IPS DF 4.7 (cell line): ENCODE measurements around the gene PAH.
A peak's percentile ranks its signal among the peaks of the same experiment; 100 is the strongest.

Experiments used
- DNase-seq: peaks from one replicate; pipeline ENCODE4 v3.0.0-alpha.2; 2013; ENCODE audit warnings: low spot score; ENCODE audit errors: extremely low read depth

PAH gene

GRCh38 chr12:102900389-102900788 lies 16.7 kb downstream of the PAH start:
- DNase-seq: no peak

DNA sequence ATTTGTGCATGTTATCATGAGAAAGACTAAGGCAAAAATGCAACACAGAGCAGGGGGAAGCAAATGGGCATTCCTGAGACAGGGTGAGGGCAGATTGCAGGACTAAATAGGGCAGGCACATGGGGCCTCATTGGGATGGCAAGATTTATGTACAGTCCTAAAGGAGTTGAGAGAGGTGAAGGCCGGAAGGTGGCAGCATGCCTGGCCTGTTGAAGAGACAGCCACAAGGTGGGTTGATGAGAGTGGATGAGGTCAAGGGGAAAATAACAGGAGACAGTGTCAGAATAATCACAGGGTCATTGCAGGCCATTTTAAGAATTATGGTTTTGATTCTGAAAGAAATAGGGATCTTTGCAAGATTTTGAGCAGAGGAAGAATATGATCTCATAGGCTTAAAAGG lies 21.0 kb downstream of the PAH start:
- no peak for DNase-seq

DNA sequence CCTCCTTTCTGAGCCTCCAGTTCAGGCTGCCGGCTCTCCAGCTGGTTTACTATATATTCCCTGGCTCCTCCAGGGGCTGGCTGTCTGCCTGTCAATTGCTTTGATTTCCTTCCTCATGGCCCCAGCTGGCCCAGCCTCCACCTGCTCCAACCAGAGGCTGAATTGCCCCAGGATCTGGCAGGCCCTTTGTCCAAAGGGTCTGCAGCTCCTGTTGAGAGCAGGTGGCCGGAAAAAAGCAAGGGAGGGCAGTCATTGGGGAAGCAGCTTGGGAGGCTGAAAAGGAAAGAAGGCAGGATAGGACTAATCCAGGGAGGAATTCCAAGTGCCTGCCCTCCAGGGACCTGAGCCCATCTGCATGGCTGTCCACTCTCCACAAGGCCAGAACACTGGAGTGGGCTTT lies 25.3 kb downstream of the PAH start:
- no peak for DNase-seq

DNA sequence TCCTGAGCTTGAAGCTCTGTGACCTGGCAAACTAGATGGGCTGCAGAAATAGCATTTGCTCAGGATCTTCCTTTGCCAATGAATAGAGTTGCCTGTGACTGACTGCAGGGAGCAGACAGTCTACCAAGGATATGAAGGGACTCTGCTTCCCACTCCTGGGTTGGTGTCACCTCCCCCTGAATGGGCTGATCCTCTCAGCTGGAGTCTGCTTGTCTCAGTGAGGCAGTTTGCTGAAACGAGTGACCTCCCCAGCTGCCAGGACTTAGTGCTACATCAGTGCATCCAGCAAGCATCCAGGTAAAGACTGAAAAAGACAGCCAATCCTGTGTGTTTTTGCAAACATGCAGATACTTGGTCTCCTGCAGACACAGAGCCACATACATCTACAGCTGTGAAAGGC lies 28.5 kb downstream of the PAH start:
- no peak for DNase-seq

- no peak for DNase-seq
Measured at GRCh38 chr12:102885043-102885932, 31.8 kb downstream of the PAH start.

GRCh38 chr12:102883204-102883799 lies 33.7 kb downstream of the PAH start:
- peak; percentile 41 for DNase-seq

GRCh38 chr12:102880783-102881182 lies 36.3 kb downstream of the PAH start:
- DNase-seq: no peak

DNA sequence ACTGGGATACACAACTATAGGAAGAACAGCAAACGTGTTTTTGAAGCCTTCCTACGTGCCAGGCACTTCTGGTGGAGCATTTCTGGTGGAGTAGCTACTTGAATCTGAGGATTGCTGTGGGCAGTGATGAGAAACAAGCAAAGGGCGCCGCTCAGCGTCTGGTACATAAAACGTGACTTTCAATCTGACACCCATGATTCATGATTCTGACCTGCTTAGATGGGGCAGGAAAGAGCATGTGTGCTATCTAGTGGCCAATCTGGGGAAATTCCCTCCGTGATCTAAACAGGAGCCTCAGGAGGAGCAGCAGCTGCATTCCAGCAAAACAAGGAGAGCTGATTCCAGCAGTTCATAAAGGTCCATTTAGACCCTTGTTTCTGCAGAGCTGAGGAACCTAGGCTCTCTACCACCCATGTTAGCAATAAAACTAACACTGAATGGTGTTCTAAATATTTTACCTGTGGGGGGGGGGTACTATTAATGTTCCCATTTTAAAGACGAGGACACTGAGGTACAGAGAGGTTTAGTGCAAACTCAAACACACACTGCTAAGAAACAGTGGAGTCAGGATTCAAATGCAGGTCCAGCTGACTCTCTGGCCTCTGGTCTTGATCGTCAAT lies 37.8 kb downstream of the PAH start:
- DNase-seq: peak; percentile 84

GRCh38 chr12:102876883-102877282 lies 40.2 kb downstream of the PAH start:
- DNase-seq: peak; percentile 19

GRCh38 chr12:102874819-102875218 lies 42.2 kb downstream of the PAH start:
- DNase-seq: no peak

DNA sequence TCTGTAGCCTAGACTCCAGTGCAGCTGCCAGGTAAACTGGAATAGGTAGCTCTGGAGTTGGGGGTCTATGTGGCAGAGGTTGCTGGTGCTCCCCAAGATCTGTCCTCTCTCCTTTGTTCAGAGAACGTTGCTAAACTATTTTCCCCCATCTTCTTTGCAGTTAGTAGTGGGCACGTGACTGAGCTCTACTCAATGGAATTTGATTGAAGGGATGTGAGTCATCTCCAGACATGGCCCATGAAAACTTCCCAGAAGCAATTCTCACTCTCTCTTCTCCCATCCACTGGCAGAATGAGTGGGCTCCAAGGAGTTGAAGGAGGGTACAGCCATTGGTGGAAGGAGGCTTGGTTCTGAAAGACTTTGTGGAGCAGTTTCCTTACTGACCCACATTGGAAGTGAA lies 44.0 kb downstream of the PAH start:
- no peak for DNase-seq

GRCh38 chr12:102871014-102871413 lies 46.0 kb downstream of the PAH start:
- no peak for DNase-seq

DNA sequence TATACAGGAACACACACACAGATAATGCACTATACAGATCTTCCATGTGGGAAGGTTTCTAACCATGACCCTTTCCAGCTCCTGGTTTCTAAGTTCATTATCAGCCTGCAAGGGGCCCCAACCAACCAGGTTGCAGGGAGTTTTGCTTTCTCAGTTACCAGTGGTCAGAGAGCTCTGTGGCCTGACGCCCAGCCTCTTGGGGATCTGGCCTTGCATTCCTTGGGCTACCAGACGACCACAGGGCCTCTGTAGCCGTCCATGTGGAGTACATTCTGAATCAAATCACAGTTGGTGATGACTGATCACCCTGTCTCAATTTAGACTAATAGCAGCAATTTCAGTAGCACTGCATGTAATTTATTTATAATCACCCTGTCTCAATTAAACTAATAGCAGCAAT lies 47.5 kb downstream of the PAH start:
- no peak for DNase-seq

- no peak for DNase-seq
Measured at GRCh38 chr12:102865821-102866615, 51.0 kb downstream of the PAH start.

GRCh38 chr12:102862486-102862885 lies 54.6 kb downstream of the PAH start:
- DNase-seq: no peak

GRCh38 chr12:102851246-102851645 lies 65.8 kb downstream of the PAH start:
- DNase-seq: no peak

DNA sequence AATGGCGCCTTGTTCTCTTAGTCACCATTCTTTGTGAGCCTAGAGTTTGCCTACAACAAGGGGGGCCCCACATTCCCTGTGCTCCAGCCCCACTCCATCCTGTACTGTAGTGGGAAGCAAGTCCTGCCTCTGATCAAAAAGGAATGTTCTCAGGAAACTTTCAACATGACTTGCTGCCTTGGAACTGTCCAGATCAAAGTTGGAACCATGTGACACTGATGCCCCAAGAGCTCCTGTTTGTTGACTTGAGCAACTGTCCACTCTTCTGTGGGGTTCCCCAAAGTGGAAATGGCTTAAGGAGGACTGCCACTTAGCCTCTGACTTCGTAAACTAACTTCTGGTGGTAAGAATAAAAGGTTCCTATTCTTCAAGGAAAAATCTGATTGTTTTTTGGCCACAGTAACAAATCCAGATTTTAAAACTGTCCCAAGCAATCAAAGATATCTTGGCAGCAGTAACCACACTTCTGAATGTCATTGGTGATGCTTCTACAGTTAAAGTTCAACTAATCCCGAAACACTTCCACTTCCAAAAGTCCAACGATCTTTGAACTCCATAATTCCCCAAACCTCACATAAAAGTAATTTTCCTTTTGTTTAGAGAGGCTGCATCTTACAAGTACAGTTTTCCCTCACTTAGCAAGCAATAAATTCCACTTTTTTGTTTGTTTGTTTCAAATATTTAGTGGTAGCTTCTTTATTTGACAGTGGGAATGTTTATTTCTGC lies 67.2 kb downstream of the PAH start:
- DNase-seq: no peak

DNA sequence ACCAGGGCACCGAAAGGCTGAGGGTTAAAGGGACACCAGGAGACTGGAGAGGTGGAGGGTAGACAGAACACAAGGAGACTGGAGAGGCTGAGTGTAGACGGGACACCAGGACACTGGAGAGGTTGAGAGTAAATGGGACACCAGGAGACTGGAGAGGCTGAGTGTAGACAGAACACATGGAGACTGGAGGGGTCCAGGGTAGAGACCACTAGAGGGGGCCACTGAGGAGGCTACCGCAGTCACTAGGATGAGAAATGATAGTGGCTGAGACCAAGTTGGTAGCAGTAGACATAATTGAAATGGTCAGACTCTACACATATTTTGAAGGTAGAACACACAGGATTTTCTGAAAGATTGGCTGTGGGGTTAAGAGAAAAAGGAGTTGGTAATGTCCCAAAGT lies 68.2 kb downstream of the PAH start:
- peak; percentile 30 for DNase-seq

DNA sequence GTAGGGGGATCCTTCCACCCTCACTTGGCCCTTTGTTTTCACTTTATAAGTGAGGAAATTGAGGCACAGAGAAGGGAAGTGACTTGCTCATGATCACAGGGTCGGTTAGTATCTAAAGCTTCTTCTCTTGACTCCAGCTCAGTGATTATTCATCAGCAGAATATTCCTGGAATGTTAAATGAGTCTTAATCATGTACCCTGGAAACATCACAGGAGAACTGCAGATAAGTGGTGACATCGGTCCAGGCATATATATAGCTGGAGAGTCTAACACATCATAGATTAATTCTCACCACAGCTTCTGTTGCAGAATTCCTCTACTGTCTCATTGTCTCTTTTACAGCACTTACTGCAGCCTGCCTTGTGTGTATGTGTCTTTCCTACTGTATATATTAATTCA lies 69.9 kb downstream of the PAH start:
- no peak for DNase-seq

DNA sequence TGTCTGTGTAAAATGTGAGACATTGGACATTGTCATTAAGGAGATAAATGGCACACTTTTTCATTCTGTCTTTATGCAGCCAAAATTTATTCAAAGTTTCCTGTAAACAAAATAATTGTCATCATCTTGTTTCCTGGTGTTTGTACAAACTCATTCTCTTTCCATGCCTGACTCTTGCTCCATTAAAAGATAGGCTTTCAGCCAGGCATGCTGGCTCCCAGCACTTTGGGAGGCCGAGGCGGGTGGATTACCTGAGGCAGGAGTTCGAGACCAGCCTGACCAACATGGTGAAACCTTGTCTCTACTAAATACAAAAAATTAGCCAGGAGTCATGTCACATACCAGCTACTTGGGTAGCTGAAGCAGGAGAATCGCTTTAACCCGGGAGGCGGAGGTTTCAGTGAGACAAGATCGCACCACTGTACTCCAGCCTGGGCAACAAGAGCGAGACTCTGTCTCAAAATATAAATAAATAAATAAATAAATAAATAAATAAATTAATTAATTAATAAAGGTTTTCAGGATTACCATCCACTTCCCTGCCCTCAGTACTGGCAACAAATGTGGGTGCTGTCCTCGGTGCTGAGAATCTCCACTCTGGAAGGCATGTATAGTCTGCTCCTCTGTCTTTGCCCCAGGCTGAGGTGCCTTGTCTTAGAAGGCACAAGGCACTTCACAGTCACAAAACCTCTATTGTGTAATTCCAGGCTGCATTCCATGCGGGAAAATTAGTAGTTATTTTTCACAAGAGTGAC lies 83.2 kb downstream of the PAH start:
- DNase-seq: no peak
